ENCODE measurements around the gene SNX12.

The SNX12 gene

GRCh38 chrX:71068044-71068918 lies at the start of gene SNX12:
SNX12 (minus strand) TSS chrX:71068334; CDS start chrX:71068306, 28 bp downstream.
- Histone ChIP-seq H3K36me3 (replicated peaks; ENCODE audit: insufficient read depth, low read length) (no peaks in the 10 kb centered on the region), H3K27me3 (replicated peaks; ENCODE audit: insufficient read depth, low read length) (no peaks in the 10 kb centered on the region), H3K27ac (ENCODE audit: low read length) (peak within 1 kb of the TSS; percentile 54; the same call in 1 of the 2 replicates), H3F3A (ENCODE audit: insufficient read depth, low read length) (peaks cover 4% of the 10 kb centered on the region; the same call in 1 of the 2 replicates), H4K20me1 (ENCODE audit: insufficient read depth, low read length) (no peaks in the 10 kb centered on the region), H3K9me3 (replicated peaks; ENCODE audit: insufficient read depth, low read length) (no peaks in the 10 kb centered on the region), H2AFZ (ENCODE audit: low read length) (peak within 1 kb of the TSS; percentile 90), H3K79me2 (ENCODE audit: low read length) (peaks cover 33% of the 10 kb centered on the region), H3K9me2 (replicated peaks; ENCODE audit: insufficient read depth, low read length) (no peaks in the 10 kb centered on the region), H3K4me3 (ENCODE audit: low read length) (peak within 1 kb of the TSS; percentile 85), H3K4me1 (ENCODE audit: low read length) (0 out of 2 replicates have a peak, but pooled peaks cover 5% of the 10 kb centered on the region), H3K4me2 (ENCODE audit: low read depth, low read length) (peak within 1 kb of the TSS; percentile 65), H3K9ac (ENCODE audit: low read length) (peak within 1 kb of the TSS; percentile 62)
- TF ChIP-seq EZH2 (optimal IDR thresholded peaks at IDR 0.05; ENCODE audit: low read depth, low read length), result no peak
- no peak for TF ChIP-seq EZH2phosphoT487 (IDR thresholded peaks at IDR 0.05; ENCODE audit: low read length)
- TF ChIP-seq CTCF (IDR thresholded peaks at IDR 0.05; ENCODE audit: low read length), result no peak
- DNase-seq, result peak; percentile 92

- no peaks in the 10 kb centered on the region; the same call in 1 of the 2 replicates for H3K36me3 ChIP-seq (replicated peaks; ENCODE audit: insufficient read depth, low read length)
- no peak for TF ChIP-seq CTCF (IDR thresholded peaks at IDR 0.05; ENCODE audit: low read length)
- no peak for TF ChIP-seq EZH2 (optimal IDR thresholded peaks at IDR 0.05; ENCODE audit: low read depth, low read length)
- TF ChIP-seq EZH2phosphoT487 (IDR thresholded peaks at IDR 0.05; ENCODE audit: low read length), result no peak
- no peak overlapping the region for H2AFZ ChIP-seq (ENCODE audit: low read length)
- H3K9me3 ChIP-seq (replicated peaks; ENCODE audit: insufficient read depth, low read length), result no peaks in the 10 kb centered on the region
- H3K27me3 ChIP-seq (replicated peaks; ENCODE audit: insufficient read depth, low read length), result no peaks in the 10 kb centered on the region
- no peak overlapping the region for H3K9ac ChIP-seq (ENCODE audit: low read length)
- no peak overlapping the region for H3K4me2 ChIP-seq (ENCODE audit: low read depth, low read length)
- DNase-seq, result no peak
- no peaks in the 10 kb centered on the region for H3K9me2 ChIP-seq (replicated peaks; ENCODE audit: insufficient read depth, low read length)
- no peak overlapping the region for H3K27ac ChIP-seq (ENCODE audit: low read length)
- H3F3A ChIP-seq (ENCODE audit: insufficient read depth, low read length), result no peaks in the 10 kb centered on the region
- H4K20me1 ChIP-seq (ENCODE audit: insufficient read depth, low read length), result no peaks in the 10 kb centered on the region
- peaks cover 8% of the 10 kb centered on the region for H3K79me2 ChIP-seq (ENCODE audit: low read length)
- peaks cover 9% of the 10 kb centered on the region for H3K4me1 ChIP-seq (ENCODE audit: low read length)
- H3K4me3 ChIP-seq (ENCODE audit: low read length), result no peak overlapping the region
Observed at GRCh38 chrX:71117358-71117757, 49.2 kb upstream of the SNX12 start.

- H3F3A ChIP-seq (ENCODE audit: insufficient read depth, low read length), result 0 out of 2 replicates have a peak, but pooled peaks cover 3% of the 10 kb centered on the region
- no peaks in the 10 kb centered on the region for H3K9me2 ChIP-seq (replicated peaks; ENCODE audit: insufficient read depth, low read length)
- peaks cover 22% of the 10 kb centered on the region for H3K79me2 ChIP-seq (ENCODE audit: low read length)
- TF ChIP-seq CTCF (IDR thresholded peaks at IDR 0.05; ENCODE audit: low read length), result no peak
- TF ChIP-seq EZH2phosphoT487 (IDR thresholded peaks at IDR 0.05; ENCODE audit: low read length), result no peak
- TF ChIP-seq EZH2 (optimal IDR thresholded peaks at IDR 0.05; ENCODE audit: low read depth, low read length), result no peak
- H2AFZ ChIP-seq (ENCODE audit: low read length), result peak overlapping the region; percentile 5; the same call in 1 of the 2 replicates
- H3K4me1 ChIP-seq (ENCODE audit: low read length), result peaks cover 21% of the 10 kb centered on the region
- DNase-seq, result no peak
- no peaks in the 10 kb centered on the region for H3K36me3 ChIP-seq (replicated peaks; ENCODE audit: insufficient read depth, low read length)
- peak overlapping the region; percentile 78 for H3K4me3 ChIP-seq (ENCODE audit: low read length)
- H3K9ac ChIP-seq (ENCODE audit: low read length), result peak overlapping the region; percentile 83
- no peaks in the 10 kb centered on the region for H3K27me3 ChIP-seq (replicated peaks; ENCODE audit: insufficient read depth, low read length)
- H3K9me3 ChIP-seq (replicated peaks; ENCODE audit: insufficient read depth, low read length), result no peaks in the 10 kb centered on the region
- peak overlapping the region; percentile 84 for H3K4me2 ChIP-seq (ENCODE audit: low read depth, low read length)
- peak overlapping the region; percentile 93 for H3K27ac ChIP-seq (ENCODE audit: low read length)
- H4K20me1 ChIP-seq (ENCODE audit: insufficient read depth, low read length), result no peaks in the 10 kb centered on the region
Observed at GRCh38 chrX:71111921-71112431, 43.8 kb upstream of the SNX12 start.

Measured in MM.1S (cell line).